Colon (tissue), 2 donors: Measurements from ENCODE around the gene HDLBP.
"Not testable (repeated sequence)": the region's sequence is repeated elsewhere in the genome, so short reads cannot be mapped to it uniquely, and the experiment has no call there.

Experiments
- FAIRE-seq: peaks from 2 replicates; lab custom pipeline; 2012; peaks lifted over from hg19 to GRCh38; lab: Jason Lieb, UNC
- donor health status: control.
- donor health status: control.

The HDLBP gene

GRCh38 chr2:241308267-241308666 is 7.2 kb downstream of the HDLBP start:
- FAIRE-seq = no peak

GRCh38 chr2:241307055-241307454 is 8.4 kb downstream of the HDLBP start:
- FAIRE-seq = no peak

- no peak for FAIRE-seq
Observed at GRCh38 chr2:241304039-241304670, 11.3 kb downstream of the HDLBP start.

- no peak for FAIRE-seq
Observed at GRCh38 chr2:241302759-241303651, 12.5 kb downstream of the HDLBP start.

GRCh38 chr2:241302083-241302482 is 13.4 kb downstream of the HDLBP start:
- FAIRE-seq = no peak

GRCh38 chr2:241300000-241300399 is 15.5 kb downstream of the HDLBP start:
- no peak for FAIRE-seq

- no peak for FAIRE-seq
Observed at GRCh38 chr2:241298673-241299072, 16.8 kb downstream of the HDLBP start.

- no peak for FAIRE-seq
Observed at GRCh38 chr2:241296767-241297166, 18.7 kb downstream of the HDLBP start.

- FAIRE-seq = no peak
Observed at GRCh38 chr2:241295326-241296095, 20.0 kb downstream of the HDLBP start.

- not testable (repeated sequence) for FAIRE-seq
Observed at GRCh38 chr2:241293378-241293797, 22.1 kb downstream of the HDLBP start.

- no peak for FAIRE-seq
Observed at GRCh38 chr2:241291977-241292376, 23.5 kb downstream of the HDLBP start.

GRCh38 chr2:241291153-241291552 is 24.3 kb downstream of the HDLBP start:
- FAIRE-seq = no peak

- no peak for FAIRE-seq
Observed at GRCh38 chr2:241289597-241289996, 25.9 kb downstream of the HDLBP start.

- FAIRE-seq = no peak
Observed at GRCh38 chr2:241289053-241289452, 26.4 kb downstream of the HDLBP start.

- no peak for FAIRE-seq
Observed at GRCh38 chr2:241288324-241288888, 27.1 kb downstream of the HDLBP start.

GRCh38 chr2:241286348-241287090 is 29.0 kb downstream of the HDLBP start:
- FAIRE-seq = no peak

- FAIRE-seq = no peak
Observed at GRCh38 chr2:241285596-241285995, 29.9 kb downstream of the HDLBP start.

- FAIRE-seq = no peak
Observed at GRCh38 chr2:241282555-241282954, 32.9 kb downstream of the HDLBP start.

GRCh38 chr2:241280291-241280690 is 35.2 kb downstream of the HDLBP start:
- FAIRE-seq = no peak

GRCh38 chr2:241279828-241280227 is 35.6 kb downstream of the HDLBP start:
- no peak for FAIRE-seq

- FAIRE-seq = no peak
Observed at GRCh38 chr2:241279413-241279812, 36.1 kb downstream of the HDLBP start.

- FAIRE-seq = not testable (repeated sequence)
Observed at GRCh38 chr2:241278306-241278705, 37.2 kb downstream of the HDLBP start.
